ENCODE data around the gene GNAQ.

DNA sequence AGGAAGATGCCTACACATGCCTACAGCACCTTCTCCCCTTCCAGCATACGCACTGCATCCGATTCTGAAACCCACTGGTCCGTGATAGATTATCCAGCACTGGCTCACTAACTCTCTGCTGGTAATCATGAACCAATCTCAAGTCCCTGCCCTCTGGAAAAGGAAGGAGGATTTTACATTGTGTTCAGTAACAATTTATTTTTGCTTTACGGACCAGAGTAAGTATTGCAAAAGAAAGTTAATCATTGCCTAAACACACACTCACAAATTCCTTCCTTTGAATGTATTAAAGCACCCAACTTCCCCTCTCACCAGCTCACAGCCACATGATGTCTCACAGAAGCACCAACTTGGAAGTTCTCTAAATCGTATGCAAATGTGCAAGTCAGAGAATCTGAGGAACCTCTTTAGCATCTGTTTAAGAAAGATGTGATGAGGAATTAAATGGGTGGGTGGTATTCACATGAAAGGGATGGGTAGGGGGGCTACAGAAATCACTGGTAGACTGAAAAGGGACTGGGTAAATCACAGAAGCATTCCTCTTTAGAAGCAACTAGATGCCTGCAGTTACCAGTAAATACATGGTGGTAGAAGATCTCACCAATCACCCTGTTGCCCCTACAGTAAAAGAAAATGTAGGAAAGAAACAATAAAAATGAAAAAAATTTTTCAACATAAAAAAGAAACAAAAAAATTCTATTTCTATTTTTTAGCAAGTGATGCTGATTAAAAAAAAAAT lies 8.4 kb downstream of the GNAQ start:
- TF ChIP-seq POLR2AphosphoS5 (IDR thresholded peaks at IDR 0.05; ENCODE audit: low read depth, low read length) (no peak), EZH2 (IDR thresholded peaks at IDR 0.05) (no peak), CBX3 (IDR thresholded peaks at IDR 0.05; ENCODE audit: low read depth) (no peak), POLR2A (IDR thresholded peaks at IDR 0.05; ENCODE audit: borderline replicate concordance, extremely low read depth, insufficient read depth, insufficient read length) (no peak), YY1 (IDR thresholded peaks at IDR 0.05; ENCODE audit: extremely low read depth, insufficient replicate concordance, low read depth, low read length) (no peak)
- TF ChIP-seq, protein P1, sequence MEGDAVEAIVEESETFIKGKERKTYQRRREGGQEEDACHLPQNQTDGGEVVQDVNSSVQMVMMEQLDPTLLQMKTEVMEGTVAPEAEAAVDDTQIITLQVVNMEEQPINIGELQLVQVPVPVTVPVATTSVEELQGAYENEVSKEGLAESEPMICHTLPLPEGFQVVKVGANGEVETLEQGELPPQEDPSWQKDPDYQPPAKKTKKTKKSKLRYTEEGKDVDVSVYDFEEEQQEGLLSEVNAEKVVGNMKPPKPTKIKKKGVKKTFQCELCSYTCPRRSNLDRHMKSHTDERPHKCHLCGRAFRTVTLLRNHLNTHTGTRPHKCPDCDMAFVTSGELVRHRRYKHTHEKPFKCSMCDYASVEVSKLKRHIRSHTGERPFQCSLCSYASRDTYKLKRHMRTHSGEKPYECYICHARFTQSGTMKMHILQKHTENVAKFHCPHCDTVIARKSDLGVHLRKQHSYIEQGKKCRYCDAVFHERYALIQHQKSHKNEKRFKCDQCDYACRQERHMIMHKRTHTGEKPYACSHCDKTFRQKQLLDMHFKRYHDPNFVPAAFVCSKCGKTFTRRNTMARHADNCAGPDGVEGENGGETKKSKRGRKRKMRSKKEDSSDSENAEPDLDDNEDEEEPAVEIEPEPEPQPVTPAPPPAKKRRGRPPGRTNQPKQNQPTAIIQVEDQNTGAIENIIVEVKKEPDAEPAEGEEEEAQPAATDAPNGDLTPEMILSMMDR (IDR thresholded peaks at IDR 0.05 in 2 of 3, conservative IDR thresholded peaks at IDR 0.05 in 1 of 3; ENCODE audit: borderline replicate concordance in 1 of 3, insufficient read depth in 1 of 3, low read depth in 2 of 3, low read length in 2 of 3), result no peak
- TF ChIP-seq, protein P2, sequence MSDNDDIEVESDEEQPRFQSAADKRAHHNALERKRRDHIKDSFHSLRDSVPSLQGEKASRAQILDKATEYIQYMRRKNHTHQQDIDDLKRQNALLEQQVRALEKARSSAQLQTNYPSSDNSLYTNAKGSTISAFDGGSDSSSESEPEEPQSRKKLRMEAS (IDR thresholded peaks at IDR 0.05), result no peak
- TF ChIP-seq, protein P3, sequence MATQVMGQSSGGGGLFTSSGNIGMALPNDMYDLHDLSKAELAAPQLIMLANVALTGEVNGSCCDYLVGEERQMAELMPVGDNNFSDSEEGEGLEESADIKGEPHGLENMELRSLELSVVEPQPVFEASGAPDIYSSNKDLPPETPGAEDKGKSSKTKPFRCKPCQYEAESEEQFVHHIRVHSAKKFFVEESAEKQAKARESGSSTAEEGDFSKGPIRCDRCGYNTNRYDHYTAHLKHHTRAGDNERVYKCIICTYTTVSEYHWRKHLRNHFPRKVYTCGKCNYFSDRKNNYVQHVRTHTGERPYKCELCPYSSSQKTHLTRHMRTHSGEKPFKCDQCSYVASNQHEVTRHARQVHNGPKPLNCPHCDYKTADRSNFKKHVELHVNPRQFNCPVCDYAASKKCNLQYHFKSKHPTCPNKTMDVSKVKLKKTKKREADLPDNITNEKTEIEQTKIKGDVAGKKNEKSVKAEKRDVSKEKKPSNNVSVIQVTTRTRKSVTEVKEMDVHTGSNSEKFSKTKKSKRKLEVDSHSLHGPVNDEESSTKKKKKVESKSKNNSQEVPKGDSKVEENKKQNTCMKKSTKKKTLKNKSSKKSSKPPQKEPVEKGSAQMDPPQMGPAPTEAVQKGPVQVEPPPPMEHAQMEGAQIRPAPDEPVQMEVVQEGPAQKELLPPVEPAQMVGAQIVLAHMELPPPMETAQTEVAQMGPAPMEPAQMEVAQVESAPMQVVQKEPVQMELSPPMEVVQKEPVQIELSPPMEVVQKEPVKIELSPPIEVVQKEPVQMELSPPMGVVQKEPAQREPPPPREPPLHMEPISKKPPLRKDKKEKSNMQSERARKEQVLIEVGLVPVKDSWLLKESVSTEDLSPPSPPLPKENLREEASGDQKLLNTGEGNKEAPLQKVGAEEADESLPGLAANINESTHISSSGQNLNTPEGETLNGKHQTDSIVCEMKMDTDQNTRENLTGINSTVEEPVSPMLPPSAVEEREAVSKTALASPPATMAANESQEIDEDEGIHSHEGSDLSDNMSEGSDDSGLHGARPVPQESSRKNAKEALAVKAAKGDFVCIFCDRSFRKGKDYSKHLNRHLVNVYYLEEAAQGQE (IDR thresholded peaks at IDR 0.05; ENCODE audit: low read depth), result no peak
